H9 (cell line): ENCODE results near the gene APOBR. TPM values are rescaled to one million over a fixed set of nuclear protein-coding genes. Genes with fewer than 3 reads are reported as not detected.

Experiments used
- DNase-seq: peaks from one replicate; pipeline ENCODE4 v3.0.0-alpha.2; 2017
- H2AFZ ChIP-seq: one replicate; pipeline ENCODE4 v1.6.1; 2013; ENCODE audit warnings: mild to moderate bottlenecking, low read length, control low read depth, moderate library complexity
- H2AK5ac ChIP-seq: 2 replicates; pipeline ENCODE4 v1.6.1; 2013; ENCODE audit warnings: low read length, control low read depth, mixed read lengths; ENCODE audit not compliant: insufficient read length
- H2BK120ac ChIP-seq: one replicate; pipeline ENCODE4 v1.6.1; 2013; ENCODE audit warnings: low read depth, mild to moderate bottlenecking, low read length, control low read depth, inconsistent platforms; ENCODE audit not compliant: poor library complexity, severe bottlenecking
- H2BK12ac ChIP-seq: 2 replicates; pipeline ENCODE4 v1.6.1; 2013; ENCODE audit warnings: low read length, control low read depth, mixed read lengths, low read depth; ENCODE audit not compliant: insufficient read length
- H2BK15ac ChIP-seq: 2 replicates; pipeline ENCODE4 v1.6.1; 2013; ENCODE audit warnings: low read depth, low read length, control low read depth
- H2BK20ac ChIP-seq: one replicate; pipeline ENCODE4 v1.6.1; 2013; ENCODE audit warnings: low read depth, mild to moderate bottlenecking, low read length, control low read depth, inconsistent platforms; ENCODE audit not compliant: poor library complexity, severe bottlenecking
- H2BK5ac ChIP-seq: 2 replicates; pipeline ENCODE4 v1.6.1; 2013; ENCODE audit warnings: low read length, control low read depth, mixed read lengths; ENCODE audit not compliant: insufficient read length
- H3K14ac ChIP-seq: 2 replicates; pipeline ENCODE4 v1.6.1; 2013; ENCODE audit warnings: low read length, control low read depth; ENCODE audit not compliant: insufficient read depth
- H3K18ac ChIP-seq: 2 replicates; pipeline ENCODE4 v1.6.1; 2013; ENCODE audit warnings: low read depth, mild to moderate bottlenecking, mixed read lengths, low read length, control low read depth; ENCODE audit not compliant: insufficient read length
- H3K23ac ChIP-seq: 2 replicates; pipeline ENCODE4 v1.6.1; 2013; ENCODE audit warnings: low read length, control low read depth, mixed read lengths, low read depth; ENCODE audit not compliant: insufficient read length
- H3K23me2 ChIP-seq: 2 replicates; pipeline ENCODE4 v1.6.1; 2013; ENCODE audit warnings: low read depth, mild to moderate bottlenecking, mixed read lengths, low read length, control low read depth; ENCODE audit not compliant: insufficient read length, poor library complexity, severe bottlenecking
- H3K27ac ChIP-seq: 2 replicates; pipeline ENCODE4 v1.5.1; 2013; ENCODE audit warnings: low read length, control low read depth, mixed read lengths, low read depth; ENCODE audit not compliant: insufficient read length
- H3K27me3 ChIP-seq: 2 replicates; pipeline ENCODE4 v1.6.1; 2013; ENCODE audit warnings: low read length, control low read depth, inconsistent platforms; ENCODE audit not compliant: insufficient read depth
- H3K4ac ChIP-seq: 2 replicates; pipeline ENCODE4 v1.6.1; 2013; ENCODE audit warnings: low read depth, mild to moderate bottlenecking, control low read depth, inconsistent platforms, low read length, moderate library complexity
- H3K4me1 ChIP-seq: 2 replicates; pipeline ENCODE4 v1.6.1; 2013; ENCODE audit warnings: low read length, control low read depth, inconsistent platforms; ENCODE audit not compliant: insufficient read depth
- H3K4me2 ChIP-seq: 2 replicates; pipeline ENCODE4 v1.6.1; 2013; ENCODE audit warnings: low read length, control low read depth, mixed read lengths; ENCODE audit not compliant: insufficient read length, insufficient read depth
- H3K56ac ChIP-seq: 2 replicates; pipeline ENCODE4 v1.6.1; 2013; ENCODE audit warnings: low read depth, mild to moderate bottlenecking, mixed read lengths, low read length, control low read depth; ENCODE audit not compliant: insufficient read length
- H3K79me1 ChIP-seq: 2 replicates; pipeline ENCODE4 v1.6.1; 2013; ENCODE audit warnings: low read depth, mild to moderate bottlenecking, moderate library complexity, low read length, control low read depth, inconsistent platforms; ENCODE audit not compliant: insufficient read depth, poor library complexity, severe bottlenecking
- H3K79me2 ChIP-seq: 2 replicates; pipeline ENCODE4 v1.6.1; 2013; ENCODE audit warnings: low read length, control low read depth, inconsistent platforms; ENCODE audit not compliant: insufficient read depth
- H3K9ac ChIP-seq: 2 replicates; pipeline ENCODE4 v1.6.1; 2013; ENCODE audit warnings: low read length, control low read depth, mixed read lengths; ENCODE audit not compliant: insufficient read length; ENCODE audit errors: extremely low read depth
- H3K9me3 ChIP-seq: one replicate; pipeline ENCODE4 v1.6.1; 2013; ENCODE audit warnings: low read depth, low read length, inconsistent platforms; ENCODE audit not compliant: control insufficient read depth
- H3T11ph ChIP-seq: one replicate; pipeline ENCODE4 v1.6.1; 2013; ENCODE audit warnings: mild to moderate bottlenecking, low read length, control low read depth, inconsistent platforms
- H4K20me1 ChIP-seq: one replicate; pipeline ENCODE4 v1.6.1; 2013; ENCODE audit not compliant: control insufficient read depth, insufficient read length, insufficient read depth
- H4K5ac ChIP-seq: 2 replicates; pipeline ENCODE4 v1.6.1; 2013; ENCODE audit warnings: low read depth, mild to moderate bottlenecking, mixed read lengths, low read length, control low read depth; ENCODE audit not compliant: insufficient read length
- H4K8ac ChIP-seq: replicated peaks from 2 replicates; pipeline ENCODE4 v1.6.1; 2013; ENCODE audit warnings: low read length, control low read depth, mixed read lengths, low read depth; ENCODE audit not compliant: insufficient read length
- H4K91ac ChIP-seq: 2 replicates; pipeline ENCODE4 v1.6.1; 2013; ENCODE audit warnings: low read depth, mild to moderate bottlenecking, moderate library complexity, mixed read lengths, low read length, control low read depth; ENCODE audit not compliant: insufficient read length
- H3K27ac Mint-ChIP-seq, 3 experiments: 2 replicates in 2 of 3; 3 replicates in 1 of 3; pipeline ENCODE4 v1.8.0; 2020 to 2021; ENCODE audit warnings: mixed read lengths in 3 of 3, mild to moderate bottlenecking in 1 of 3, moderate library complexity in 1 of 3
- H3K27me3 Mint-ChIP-seq: 2 replicates; pipeline ENCODE4 v1.8.0; 2021; ENCODE audit warnings: low read depth, mild to moderate bottlenecking, moderate library complexity, mixed read lengths
- H3K36me3 Mint-ChIP-seq, 3 experiments: 2 replicates in 2 of 3; 3 replicates in 1 of 3; pipeline ENCODE4 v1.8.0; 2020 to 2021; ENCODE audit warnings: low read depth in 3 of 3, mixed read lengths in 3 of 3; ENCODE audit not compliant: insufficient read depth in 1 of 3
- H3K4me1 Mint-ChIP-seq, 2 experiments: 2 replicates each; pipeline ENCODE4 v1.8.0; 2020; ENCODE audit warnings: mixed read lengths in 2 of 2
- H3K4me3 Mint-ChIP-seq, 2 experiments: 2 replicates in 1 of 2; 3 replicates in 1 of 2; pipeline ENCODE4 v1.8.0; 2020 to 2021; ENCODE audit warnings: mild to moderate bottlenecking in 2 of 2, mixed read lengths in 2 of 2, moderate library complexity in 1 of 2
- H3K9me3 Mint-ChIP-seq, 2 experiments: 2 replicates in 1 of 2; 3 replicates in 1 of 2; pipeline ENCODE4 v1.8.0; 2020; ENCODE audit warnings: mild to moderate bottlenecking in 2 of 2, mixed read lengths in 2 of 2, moderate library complexity in 1 of 2
- CTCF ChIP-seq: fragments of 200-600 bp; sonication (generic); conservative IDR thresholded peaks from 3 replicates; pipeline ENCODE4 v1.8.0; 2021; ENCODE audit warnings: antibody characterized with exemption, mild to moderate bottlenecking
- WGBS: extraction: QIAGEN DNeasy Blood & Tissue Kit; methylation state at CpG from one replicate; pipeline ENCODE4 v1.1.7; 2013; ENCODE audit warnings: missing lambda C conversion rate, low lambda C conversion rate, mixed read lengths; ENCODE audit not compliant: insufficient read length; ENCODE audit errors: extremely low coverage; 5-methylcytosine and 5-hydroxymethylcytosine counted together
- total RNA-seq: library from RNA; stranded (reverse); gene quantifications from 2 replicates; pipeline ENCODE4 v1.2.1, GENCODE V29; 2021

APOBR gene
- total RNA-seq, 1 experiment from 2014 or later: not detected

GRCh38 chr16:28548306-28548802 is 53.9 kb downstream of the APOBR start:
- Mint-ChIP-seq H3K27me3 (no peaks in the 10 kb centered on the region; the same call in 1 of the 2 replicates), H3K9me3 (no peaks in the 10 kb centered on the region), H3K4me3 (no peak overlapping the region), H3K4me1 (0 out of 4 replicates have a peak, but pooled peaks cover 4% of the 10 kb centered on the region in 2 experiments), H3K27ac (no peak overlapping the region), H3K36me3 (no peaks in the 10 kb centered on the region)
- H2BK5ac ChIP-seq: no peak overlapping the region
- no peak overlapping the region for H3K9ac ChIP-seq
- H3K14ac ChIP-seq: no peak overlapping the region
- WGBS: no CpG with 5 or more reads among the region's 14 CpGs
- H3K4me2 ChIP-seq: no peak overlapping the region
- no peak overlapping the region for H3K23ac ChIP-seq
- H3K56ac ChIP-seq: no peak overlapping the region
- H3K79me2 ChIP-seq: no peaks in the 10 kb centered on the region
- no peak overlapping the region for H3K18ac ChIP-seq
- H3K27ac ChIP-seq: no peak overlapping the region
- H4K8ac ChIP-seq: no peak overlapping the region
- H3T11ph ChIP-seq: no peak overlapping the region
- no peak overlapping the region for H2BK15ac ChIP-seq
- no peak overlapping the region for H2BK12ac ChIP-seq
- H3K9me3 ChIP-seq: no peaks in the 10 kb centered on the region
- no peak overlapping the region for H4K91ac ChIP-seq
- no peaks in the 10 kb centered on the region for H4K20me1 ChIP-seq
- no peaks in the 10 kb centered on the region for H3K4me1 ChIP-seq
- no peak overlapping the region for H2AFZ ChIP-seq
- no peak for TF ChIP-seq CTCF
- no peak for DNase-seq
- H2BK120ac ChIP-seq: no peak overlapping the region
- no peaks in the 10 kb centered on the region for H3K79me1 ChIP-seq
- H3K27me3 ChIP-seq: no peaks in the 10 kb centered on the region
- H4K5ac ChIP-seq: no peak overlapping the region
- H3K4ac ChIP-seq: no peak overlapping the region
- no peak overlapping the region for H2BK20ac ChIP-seq
- H3K23me2 ChIP-seq: no peaks in the 10 kb centered on the region
- no peak overlapping the region for H2AK5ac ChIP-seq

Other genes with a start within 250 kb of the APOBR start
- gene SBK1, start 202.1 kb upstream of the APOBR start, total RNA-seq: 65.5 and 69.7 TPM in 2 replicates
- gene NPIPB6, start 131.1 kb upstream of the APOBR start, total RNA-seq: 2.0 and 5.2 TPM in 2 replicates
- 102 and 105 TPM in 2 replicates for gene EIF3CL, start 90.8 kb upstream of the APOBR start, total RNA-seq
- gene NPIPB7, start 22.3 kb upstream of the APOBR start, total RNA-seq: 0.20 TPM in 1 of 2 replicates, not detected in the other
- gene CLN3, start 2.6 kb upstream of the APOBR start, total RNA-seq: 21.3 and 21.4 TPM in 2 replicates
- not detected in 2 replicates for gene IL27, start 12.2 kb downstream of the APOBR start, total RNA-seq
- gene NUPR1, start 44.3 kb downstream of the APOBR start, total RNA-seq: 0.15 and 0.35 TPM in 2 replicates
- gene SGF29, start 59.3 kb downstream of the APOBR start, total RNA-seq: 24.5 and 24.8 TPM in 2 replicates
- gene SULT1A2, start 102.4 kb downstream of the APOBR start, total RNA-seq: 0.35 and 0.66 TPM in 2 replicates
- 4.8 and 5.0 TPM in 2 replicates for gene SULT1A1, start 115.4 kb downstream of the APOBR start, total RNA-seq
- gene NPIPB8, start 143.4 kb downstream of the APOBR start, total RNA-seq: not detected in 2 replicates
- 990 and 1,003 TPM in 2 replicates for gene EIF3C, start 216.8 kb downstream of the APOBR start, total RNA-seq